Activated CD4-positive, alpha-beta T cell treated with anti-CD3 and anti-CD28 coated beads, Interleukin-2, Interleukin-4, amounts not matched to agents 100 ng/mL and 50 ng/mL, durations not matched to agents 16 hours and 8 hours (primary cell): ENCODE results near the gene EMILIN3.
A peak's percentile ranks its signal among the peaks of the same experiment; 100 is the strongest.

Source experiments
- DNase-seq: peaks from one replicate; pipeline ENCODE4 v3.0.0-alpha.2; 2020; ENCODE audit warnings: low spot score

The EMILIN3 gene, protein sequence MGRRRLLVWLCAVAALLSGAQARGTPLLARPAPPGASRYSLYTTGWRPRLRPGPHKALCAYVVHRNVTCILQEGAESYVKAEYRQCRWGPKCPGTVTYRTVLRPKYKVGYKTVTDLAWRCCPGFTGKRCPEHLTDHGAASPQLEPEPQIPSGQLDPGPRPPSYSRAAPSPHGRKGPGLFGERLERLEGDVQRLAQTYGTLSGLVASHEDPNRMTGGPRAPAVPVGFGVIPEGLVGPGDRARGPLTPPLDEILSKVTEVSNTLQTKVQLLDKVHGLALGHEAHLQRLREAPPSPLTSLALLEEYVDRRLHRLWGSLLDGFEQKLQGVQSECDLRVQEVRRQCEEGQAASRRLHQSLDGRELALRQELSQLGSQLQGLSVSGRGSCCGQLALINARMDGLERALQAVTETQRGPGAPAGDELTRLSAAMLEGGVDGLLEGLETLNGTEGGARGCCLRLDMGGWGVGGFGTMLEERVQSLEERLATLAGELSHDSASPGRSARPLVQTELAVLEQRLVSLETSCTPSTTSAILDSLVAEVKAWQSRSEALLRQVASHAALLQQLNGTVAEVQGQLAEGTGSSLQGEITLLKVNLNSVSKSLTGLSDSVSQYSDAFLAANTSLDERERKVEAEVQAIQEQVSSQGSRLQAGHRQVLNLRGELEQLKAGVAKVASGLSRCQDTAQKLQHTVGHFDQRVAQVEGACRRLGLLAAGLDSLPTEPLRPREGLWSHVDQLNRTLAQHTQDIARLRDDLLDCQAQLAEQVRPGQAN

DNA sequence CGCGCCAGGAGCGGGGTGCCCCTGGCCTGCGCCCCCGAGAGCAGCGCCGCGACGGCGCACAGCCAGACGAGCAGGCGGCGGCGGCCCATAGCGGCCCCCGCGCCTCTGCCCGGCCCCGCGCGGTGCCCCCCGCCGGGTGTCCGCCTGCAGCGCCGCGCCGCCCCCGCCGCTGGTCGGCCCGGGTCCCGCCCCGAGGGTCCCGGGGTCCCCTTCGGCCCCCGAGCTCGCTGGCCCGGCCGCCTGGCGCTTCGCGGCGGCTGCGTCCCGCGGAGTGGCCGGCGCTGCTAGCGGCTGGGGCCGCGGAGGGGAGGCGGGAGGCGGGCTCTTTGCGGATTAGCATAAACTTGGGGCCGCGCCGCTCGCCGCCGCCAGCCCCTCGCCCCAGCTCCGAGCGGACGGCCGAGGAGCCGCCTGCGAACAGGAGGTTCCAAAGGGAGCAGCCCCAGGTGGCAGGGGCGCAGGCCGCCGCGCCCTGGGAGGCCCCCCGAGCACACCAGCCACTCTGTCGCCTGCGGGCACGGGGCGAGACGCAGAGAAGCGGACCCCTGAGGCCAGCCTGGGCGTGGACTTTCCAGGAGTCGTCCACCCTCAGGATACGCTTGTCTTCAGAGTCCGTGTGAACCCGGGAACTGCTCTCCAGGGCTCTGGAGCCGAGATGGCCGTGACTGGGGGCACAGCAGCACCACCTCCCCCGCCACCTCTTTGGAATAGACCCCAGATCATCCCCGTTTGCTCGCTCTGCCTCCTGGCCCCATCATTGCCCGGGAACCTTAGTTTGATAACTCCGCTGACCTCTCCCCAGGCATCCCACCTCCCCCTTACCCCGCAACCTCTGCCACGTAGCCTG is at the start of gene EMILIN3:
EMILIN3 (minus strand) TSS at position 273 of the 847 bp plus-strand sequence; CDS start at position 89, 184 bp downstream.
- no peak for DNase-seq

DNA sequence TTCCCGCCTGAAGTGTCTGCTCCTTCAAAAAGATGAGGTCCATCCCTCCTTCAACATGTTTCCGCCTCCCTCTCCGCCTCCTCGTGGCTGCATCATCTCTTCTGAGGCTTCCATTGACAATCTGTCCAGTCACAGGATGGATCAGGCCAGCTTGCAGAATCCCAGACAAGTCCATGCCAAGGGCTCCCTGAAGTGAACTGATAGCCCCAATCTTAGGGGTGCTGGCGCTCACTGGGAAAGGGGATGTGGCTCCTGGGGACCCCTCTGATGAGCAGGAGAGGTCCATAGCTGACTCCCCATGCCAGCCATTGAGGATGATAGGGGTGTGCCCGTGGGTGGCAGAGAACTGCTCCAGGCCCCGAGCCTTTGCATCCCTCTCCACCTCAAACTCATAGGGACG is 48.6 kb upstream of the EMILIN3 start:
- no peak for DNase-seq

DNA sequence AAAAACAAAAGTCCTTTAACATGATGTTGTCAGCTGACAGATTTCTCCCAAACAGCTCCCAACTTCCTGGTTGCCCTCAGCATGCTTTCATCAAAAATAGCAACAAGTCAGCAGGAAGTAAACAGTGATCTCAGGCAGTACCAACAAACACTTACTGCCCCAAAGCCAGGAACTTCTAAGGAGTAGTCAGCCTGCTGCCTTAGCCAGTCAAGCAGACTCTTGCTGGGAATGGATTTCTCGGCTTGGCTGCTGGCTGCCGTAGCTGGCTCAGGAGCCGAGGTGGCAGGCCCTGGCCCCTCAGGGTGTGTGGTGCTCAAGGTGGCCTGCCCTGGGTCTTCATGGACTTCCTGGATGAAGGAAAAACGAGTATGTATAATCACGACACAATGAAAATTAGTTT is 46.6 kb upstream of the EMILIN3 start:
- DNase-seq, result no peak

DNA sequence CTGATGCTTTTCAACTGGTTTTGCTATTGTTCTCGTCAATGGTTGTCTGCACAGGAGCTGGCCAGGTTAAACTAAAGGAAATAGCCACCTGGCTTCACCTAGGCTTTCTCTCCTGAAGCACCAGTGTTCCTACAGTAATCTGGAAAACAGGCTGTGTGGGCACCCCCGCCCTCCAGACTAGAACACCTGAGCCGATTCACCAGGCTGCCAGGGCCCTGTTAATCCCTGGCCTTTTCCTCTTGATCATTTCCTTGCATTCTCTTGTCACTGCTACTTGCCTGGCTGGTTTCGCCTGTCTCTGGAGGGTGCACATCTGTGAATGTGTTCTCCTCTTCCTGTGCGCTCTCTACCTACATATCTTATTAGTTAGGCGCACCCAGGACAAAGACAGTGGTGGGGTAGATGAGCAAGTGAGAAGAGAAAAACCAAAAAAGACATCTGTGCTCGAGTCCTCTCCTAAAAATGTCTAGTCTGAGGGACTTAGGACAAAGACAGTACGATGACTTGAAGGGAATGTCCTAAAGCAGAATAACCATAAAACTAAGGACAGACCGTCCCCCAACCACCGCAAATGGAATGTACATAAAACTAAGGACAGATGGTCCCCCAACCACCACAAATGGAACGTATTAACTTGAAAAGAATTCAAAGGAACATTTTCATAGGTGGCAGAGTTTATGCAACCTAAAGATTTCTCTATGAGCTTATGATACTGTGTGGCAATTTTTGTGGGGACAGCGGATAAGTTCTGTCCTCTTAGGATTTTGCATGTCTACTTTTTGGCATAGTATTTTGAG is 45.9 kb upstream of the EMILIN3 start:
- DNase-seq, result no peak

DNA sequence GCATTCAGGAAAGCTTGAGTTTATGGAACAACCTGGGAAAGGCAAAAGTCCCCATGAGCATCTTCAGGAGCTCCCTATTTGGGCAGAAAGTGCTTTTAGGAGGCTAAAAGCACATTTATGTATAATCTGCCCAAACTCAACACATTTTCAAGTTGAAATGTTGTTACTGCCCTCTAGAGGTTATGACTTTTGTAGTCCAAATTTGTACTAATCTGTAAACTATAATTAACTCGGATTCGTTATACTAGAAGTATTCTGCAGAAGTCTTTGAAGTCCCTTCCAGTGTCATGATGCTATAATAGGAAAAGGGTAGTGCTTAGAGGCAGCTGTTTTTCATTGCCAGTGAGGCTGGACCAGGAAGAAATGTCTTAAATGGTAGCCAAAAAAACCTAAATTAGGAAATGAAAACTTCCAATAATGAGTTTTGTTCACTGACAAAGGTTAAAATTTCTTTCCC is 44.8 kb upstream of the EMILIN3 start:
- no peak for DNase-seq

DNA sequence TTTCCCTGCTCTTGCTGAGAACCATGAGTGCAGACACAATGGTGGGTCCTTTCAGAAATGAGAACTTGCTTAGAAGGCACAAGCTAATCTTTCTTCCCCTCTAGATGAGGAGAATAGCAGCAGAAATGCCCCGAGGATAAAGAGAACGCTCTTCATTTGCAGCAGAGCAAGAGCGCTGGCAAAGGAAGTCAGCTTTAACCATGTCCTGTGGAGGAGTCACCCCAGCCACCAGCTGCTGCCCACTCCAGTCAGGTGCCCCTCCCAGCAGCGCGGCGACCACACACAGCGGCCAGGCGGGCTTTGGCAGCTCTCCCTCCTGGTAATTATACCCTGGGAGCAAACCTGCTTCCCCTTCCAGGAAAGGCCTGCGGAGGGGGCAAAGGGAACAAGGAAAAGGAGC is 42.4 kb upstream of the EMILIN3 start:
- no peak for DNase-seq

DNA sequence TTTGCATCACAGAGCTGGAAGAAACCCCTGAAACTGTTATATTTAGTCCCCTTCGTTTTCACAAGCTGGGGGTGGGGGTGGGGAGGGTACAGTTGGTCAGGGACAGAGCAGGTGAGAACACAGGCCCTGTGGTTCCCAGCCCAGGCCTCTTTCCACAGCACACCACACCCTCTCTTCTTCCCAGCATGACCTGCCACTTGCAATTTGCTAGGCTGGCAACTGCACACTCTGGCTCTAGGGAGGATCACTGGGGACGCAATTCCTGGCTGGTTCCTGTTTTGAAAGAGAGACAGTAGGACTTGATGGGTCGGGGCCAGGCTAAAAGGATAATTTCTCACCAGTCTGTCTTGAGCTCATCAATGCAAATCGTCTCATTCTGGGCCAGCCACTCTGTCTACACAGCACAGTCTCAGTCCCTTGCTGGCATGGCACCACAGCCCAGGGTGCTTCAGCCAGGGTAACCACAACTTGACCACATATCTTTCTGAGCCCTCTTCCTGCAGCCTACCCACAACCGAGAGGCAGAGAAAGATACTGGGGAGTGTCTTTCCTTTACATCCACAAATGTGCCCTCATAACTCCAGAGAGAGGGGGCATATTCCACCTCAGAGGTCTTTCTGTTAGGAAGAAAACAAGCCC is 41.7 kb upstream of the EMILIN3 start:
- DNase-seq, result peak; percentile 25

DNA sequence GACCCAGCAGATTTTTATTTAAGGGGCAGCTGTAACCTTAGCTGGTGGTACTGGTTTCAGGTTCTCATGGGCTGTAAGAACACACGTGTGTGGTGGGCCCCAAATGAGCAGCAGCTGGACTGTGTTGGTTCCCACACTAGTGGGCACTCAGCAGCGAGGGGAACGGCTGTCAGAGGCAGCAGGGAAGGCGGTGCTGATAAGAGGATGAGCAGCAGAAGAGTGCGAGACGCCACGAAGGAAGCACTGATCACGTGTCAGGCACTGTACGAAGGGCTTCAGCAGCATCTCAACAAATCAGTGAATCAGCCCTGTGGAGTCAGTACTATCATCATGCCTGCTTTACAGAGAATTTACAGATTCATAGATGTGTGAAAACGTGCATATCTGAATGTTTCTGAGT is 41.0 kb upstream of the EMILIN3 start:
- no peak for DNase-seq

DNA sequence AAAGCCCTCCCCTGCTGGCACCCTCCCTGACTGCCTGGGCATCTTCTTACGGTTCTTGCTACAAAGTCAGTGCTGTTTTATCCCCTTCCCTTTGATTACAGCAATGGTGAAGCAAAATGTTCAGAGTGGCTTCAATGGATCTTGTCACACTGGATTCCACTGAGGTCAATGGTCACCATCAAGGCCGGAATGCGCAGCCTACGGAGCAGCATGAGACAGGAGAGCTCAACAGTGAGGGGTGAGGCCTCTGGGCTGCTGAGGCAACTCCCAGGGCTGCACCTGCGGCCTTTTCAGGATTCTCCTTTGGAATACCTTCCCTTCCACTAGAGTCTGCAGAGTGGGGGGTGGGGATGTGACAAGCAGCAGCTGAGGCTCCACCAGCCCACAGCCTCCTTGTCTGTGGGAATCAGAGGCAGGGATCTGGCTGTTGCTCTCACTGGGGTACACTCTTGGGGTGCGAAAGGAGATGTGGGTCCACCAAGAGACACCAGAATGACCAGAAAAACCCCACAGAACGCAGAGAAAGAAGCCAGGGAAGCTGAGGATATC is 40.4 kb upstream of the EMILIN3 start:
- DNase-seq, result no peak

DNA sequence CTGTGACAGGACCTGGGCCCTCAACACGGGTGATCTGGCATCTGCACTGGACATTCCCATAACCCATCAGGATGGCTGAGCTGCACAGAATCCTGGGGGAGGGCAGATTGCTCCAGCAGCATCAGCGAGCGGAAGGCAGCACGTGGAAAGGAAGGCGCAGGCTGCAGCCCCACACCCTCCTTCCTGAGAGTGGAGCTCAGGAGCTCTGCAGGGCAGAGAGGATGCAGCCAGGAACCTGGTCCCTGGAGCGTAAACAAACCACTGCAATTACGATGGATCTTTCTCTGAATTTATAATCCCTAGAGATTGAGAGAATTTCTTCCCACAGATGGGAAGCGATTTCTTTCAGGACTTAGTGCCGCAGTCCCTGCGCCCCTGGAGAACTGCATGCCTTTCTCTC is 39.7 kb upstream of the EMILIN3 start:
- no peak for DNase-seq

DNA sequence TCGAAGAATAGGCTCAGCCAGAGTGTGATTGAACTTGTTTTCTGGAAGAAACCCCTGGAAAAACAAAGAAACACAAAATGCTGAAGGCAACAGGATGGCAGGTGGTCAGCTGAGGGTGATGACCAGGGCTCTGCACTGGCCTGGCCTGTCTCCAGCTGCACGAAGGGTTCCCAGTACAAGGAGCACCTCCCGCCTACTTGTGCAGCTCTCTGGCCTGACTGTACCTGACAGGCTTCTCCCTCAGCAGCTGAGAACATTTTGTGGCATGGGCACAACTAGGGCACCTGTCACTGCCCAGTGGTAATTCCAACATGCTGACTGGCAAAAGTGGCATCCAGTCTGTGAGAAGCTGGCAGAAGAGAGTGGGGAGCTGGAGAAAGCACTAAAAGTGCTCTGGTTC is 38.8 kb upstream of the EMILIN3 start:
- DNase-seq, result no peak

DNA sequence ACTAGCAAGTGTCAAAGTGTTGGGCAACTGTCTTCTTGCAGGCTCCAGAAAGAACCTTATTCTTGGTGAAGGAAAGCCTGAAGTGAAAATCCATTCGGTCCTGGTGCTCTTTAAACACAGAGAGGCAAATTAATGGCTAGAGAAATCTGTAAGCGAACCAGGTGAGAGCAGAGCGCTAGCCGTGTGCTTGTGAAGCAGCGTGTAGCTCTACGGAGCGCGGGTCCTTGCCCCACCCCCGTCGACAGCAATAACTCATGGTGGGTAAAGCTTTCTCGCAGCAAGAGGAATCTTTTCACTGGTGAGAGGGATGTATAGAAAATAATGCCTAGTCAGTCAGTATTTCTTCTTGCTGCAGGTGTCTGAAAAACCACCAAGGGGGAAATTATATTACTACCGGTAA is 37.0 kb upstream of the EMILIN3 start:
- no peak for DNase-seq

DNA sequence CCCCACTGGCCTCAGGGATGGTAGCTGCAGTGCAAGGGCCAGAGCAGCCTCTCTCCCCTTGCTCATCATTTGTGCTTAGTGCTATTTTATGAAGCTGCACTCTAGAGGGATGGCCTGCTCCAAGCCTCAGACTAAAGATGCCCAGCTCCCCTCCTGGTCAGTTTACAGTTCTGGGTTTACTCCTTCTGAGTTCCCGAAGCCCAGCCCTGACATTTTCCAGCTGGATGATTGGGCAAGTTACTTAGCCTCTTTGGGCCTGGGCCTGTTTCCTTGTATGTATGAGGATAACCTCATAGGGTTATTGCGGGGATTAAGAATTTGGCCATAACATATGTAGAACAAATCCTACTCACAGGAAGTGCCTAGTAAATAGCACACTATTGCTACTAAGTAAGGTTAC is 31.8 kb upstream of the EMILIN3 start:
- no peak for DNase-seq

DNA sequence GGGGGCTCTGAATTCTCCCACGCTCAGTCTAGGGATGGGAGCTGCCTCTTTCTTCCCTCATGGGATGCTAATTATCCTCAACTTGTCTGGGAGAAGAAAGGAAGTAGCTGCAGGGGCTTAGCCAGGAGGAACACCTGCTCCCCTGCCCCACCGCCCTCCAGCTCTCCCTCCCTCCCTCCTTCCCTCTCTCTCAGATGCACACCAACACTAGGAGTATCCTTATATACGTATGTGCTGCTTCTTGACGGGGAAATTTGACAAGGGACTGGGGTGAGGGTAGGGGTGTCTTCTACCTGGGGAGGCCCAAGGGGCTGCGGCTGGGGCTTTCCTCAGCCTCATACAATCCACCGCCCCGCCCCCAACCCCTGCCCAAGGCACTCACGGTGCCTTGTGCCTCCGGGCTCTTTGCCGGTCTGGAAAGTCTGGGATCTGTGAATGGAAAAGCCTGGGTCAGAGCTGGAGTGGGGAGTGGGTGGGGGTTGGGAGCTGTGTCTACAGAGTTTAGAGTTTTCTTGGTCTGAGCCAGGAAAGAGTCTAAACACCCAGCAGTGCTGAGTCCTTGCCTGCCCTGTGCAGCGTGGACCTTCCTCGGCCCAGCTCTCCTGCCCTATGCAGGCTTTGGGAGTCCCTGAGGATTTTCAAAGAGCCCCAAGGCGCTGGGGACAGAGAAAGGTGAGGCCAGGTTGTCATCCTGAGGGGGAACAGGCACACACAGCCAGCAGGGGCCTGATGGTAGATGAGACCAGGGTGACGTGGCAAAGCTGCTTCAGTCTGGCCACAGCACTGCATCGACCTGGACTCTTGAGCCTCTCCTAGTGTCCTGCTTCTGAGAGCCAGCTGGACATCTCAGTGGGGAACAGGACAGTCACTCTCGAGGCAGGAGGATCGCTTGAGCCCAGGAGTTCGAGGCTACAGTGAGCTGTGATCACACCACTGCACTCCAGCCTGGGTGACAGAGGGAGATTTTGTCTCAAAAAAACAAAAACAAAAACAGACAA is 29.3 kb upstream of the EMILIN3 start:
- DNase-seq, result no peak

DNA sequence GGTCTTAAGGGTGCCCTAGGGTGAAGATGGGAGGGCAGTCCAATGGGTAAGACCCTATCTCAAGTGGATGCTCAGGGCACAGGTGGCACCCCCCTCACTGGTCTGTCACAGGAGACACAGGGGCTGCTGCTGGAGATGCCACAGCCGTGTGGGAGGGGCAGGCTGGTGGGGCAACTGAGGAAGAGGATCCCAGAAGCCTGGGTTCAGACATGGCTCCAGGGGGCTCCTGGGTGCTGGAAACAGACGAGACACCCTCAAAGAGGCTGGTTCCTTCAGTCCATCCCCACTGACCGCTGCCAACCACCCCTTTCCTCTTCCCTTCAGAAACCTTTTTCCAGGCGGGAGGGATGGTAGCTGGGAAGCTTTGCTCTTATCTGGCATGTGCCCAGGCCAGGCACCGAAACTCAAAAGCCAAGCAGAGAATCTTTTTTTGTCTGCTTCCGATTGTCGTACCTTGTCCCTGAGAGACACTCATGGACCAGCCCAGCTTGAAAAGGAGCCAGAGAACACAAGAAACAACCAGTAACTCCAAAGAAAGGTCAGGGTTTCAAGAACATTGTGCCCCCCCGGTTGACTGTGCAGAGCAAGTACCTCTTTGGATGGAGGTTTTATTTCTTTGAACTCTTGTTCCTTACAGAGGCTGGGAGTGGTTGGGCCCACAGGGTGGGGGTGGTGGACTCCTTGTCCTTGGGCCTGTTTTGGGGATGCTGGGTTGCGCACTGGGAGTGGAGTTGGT is 28.5 kb upstream of the EMILIN3 start:
- DNase-seq, result no peak

DNA sequence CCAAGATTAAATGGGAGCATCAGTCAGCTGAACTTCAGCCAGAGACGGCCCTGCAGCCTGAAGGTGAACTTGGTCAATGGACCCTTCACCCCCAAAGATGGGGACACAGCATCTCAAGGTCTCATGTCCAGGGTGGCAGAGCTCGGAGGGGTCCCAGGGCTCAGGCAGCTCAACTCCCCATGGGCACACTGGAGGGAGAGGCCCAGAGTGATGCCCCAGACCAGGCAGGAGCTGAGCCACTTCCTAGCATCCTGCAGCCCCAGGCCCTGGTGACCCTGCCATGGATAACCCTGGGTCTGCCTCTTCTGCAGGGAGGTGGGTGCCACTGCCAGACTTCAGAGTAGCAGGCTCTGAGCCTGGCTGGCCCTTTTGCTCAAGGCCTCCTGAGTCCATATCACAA is 27.5 kb upstream of the EMILIN3 start:
- no peak for DNase-seq

DNA sequence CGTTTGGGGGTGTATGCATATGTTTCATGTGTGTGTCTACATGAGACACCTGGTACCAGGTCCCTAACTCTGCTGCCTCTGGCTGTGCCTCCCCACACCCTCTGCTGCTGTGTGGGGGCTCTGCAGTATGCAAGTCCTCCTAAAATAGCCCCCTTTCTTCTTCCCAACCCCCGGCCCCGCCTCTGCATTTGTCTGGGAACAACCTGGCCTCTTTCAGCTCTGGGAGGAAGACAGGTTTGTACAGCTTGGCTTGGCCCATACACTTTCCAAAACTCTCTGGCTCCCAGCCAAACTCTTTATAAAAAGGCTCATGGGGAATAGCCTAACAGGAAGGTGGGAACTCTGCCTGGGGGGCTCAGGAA is 27.1 kb upstream of the EMILIN3 start:
- DNase-seq, result no peak

DNA sequence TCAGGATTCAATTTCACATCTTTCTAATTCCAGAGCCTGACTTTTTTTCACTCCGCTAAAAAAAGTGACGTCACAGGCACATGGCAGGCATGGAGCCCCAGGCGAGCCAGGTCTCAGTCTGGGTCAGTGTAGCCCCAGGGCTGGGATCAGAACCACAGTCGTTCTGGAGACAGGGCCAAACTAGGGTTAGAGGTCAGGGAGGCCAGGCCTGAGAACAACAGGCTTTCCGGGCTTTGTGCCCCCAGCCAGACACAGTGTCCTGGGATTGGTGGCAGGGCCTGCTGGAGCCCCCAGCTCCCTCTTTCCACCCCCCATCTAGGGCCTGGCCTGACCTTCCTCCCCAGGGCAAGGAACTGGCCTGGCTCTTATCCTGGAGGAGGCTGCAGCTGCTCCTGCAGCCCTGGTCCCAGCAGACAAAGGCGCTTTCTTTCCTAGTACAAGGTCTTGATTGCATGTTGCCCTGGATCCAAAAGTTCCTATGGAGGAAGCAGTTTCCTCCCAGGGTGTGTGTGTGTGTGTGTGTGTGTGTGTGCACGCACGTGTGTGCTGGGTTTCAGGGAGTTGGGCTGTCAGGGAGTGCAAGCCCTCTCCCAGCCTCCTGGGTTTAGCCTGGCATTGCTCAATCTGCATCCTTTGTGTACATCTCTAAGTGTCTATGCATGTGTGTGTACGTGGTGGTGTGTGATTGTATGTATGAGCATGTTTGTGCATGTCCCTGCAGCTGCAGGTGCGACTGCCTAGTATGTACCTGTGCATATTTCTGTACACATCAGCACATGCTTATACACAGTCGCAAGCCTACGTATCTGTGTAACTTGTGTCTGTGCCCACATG is 26.5 kb upstream of the EMILIN3 start:
- no peak for DNase-seq
